Epithelial cell of esophagus (primary cell): ENCODE measurements around the gene KSR1.

ENCODE experiments used
- DNase-seq: peaks from one replicate; pipeline ENCODE4 v3.0.0; 2010; ENCODE audit warnings: low read depth
- H3K4me3 ChIP-seq: 2 replicates; pipeline ENCODE4 v1.5.1; 2011; ENCODE audit warnings: mild to moderate bottlenecking, low read length, control low read depth
- TF ChIP-seq, protein P1 (sequence below): IDR thresholded peaks from 2 replicates; pipeline ENCODE4 v1.5.1; 2011; ENCODE audit warnings: low read depth, mild to moderate bottlenecking, low read length, control low read depth, inconsistent platforms; ENCODE audit not compliant: insufficient read depth; ENCODE audit errors: missing control alignments

KSR1 gene

DNA sequence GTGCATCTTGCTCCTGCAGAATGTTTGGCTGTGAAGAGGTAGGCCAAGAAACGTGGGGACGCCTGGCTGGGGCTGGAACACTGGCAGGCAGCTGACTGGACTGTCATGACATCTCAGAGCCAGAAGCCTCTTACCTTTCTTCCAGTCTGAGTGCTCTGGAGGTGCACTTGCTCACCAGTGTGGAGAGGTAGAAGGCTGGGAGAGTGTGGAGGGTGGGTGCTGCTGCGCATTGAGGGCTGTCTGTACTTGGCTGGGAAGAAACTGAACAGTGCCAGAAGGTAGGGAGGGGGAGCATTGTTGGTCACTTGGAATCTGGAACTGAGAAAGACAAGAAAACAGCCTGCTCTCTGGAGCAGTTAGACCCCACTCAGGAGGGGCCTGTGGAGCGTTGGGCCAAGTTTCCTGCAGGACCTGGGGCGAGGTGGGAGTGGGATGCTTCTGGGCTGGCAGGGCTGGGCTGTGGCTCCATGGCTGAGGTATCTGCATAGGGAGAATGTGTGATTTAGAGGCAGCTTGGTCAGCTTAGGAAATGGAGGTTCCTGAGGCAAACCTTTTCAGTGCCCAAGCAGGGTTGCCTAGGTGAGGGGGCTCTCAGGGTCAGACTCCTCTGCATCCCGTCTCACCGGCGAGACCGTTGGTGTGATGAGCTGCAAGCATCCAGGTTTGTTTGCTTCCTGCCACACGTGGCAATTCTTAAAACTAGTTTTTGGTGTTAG, 55.1 kb downstream of the KSR1 start:
- TF ChIP-seq, protein P1, sequence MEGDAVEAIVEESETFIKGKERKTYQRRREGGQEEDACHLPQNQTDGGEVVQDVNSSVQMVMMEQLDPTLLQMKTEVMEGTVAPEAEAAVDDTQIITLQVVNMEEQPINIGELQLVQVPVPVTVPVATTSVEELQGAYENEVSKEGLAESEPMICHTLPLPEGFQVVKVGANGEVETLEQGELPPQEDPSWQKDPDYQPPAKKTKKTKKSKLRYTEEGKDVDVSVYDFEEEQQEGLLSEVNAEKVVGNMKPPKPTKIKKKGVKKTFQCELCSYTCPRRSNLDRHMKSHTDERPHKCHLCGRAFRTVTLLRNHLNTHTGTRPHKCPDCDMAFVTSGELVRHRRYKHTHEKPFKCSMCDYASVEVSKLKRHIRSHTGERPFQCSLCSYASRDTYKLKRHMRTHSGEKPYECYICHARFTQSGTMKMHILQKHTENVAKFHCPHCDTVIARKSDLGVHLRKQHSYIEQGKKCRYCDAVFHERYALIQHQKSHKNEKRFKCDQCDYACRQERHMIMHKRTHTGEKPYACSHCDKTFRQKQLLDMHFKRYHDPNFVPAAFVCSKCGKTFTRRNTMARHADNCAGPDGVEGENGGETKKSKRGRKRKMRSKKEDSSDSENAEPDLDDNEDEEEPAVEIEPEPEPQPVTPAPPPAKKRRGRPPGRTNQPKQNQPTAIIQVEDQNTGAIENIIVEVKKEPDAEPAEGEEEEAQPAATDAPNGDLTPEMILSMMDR: no peak
- H3K4me3 ChIP-seq: no peak overlapping the region
- DNase-seq: no peak

DNA sequence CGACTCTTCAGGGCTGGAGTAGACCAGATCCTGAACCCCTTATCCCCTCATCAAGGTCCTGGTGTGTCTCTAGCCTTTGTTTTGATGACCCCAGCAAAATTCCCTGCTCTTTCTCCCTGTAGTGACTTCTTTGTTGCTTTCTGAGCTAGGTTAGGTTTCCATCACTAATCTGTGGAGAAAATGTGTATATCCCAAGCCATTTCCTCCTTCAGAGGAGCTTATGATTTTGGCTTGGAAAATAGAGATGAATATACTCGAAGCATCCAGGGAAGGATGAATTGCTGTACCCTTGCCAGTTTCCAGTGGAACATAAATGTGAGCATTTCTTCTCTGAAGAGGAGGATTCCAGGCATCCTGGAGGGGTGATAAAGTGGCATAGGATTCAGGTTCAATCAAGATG, 55.8 kb downstream of the KSR1 start:
- H3K4me3 ChIP-seq: no peak overlapping the region
- TF ChIP-seq, protein P1: no peak
- DNase-seq: no peak

DNA sequence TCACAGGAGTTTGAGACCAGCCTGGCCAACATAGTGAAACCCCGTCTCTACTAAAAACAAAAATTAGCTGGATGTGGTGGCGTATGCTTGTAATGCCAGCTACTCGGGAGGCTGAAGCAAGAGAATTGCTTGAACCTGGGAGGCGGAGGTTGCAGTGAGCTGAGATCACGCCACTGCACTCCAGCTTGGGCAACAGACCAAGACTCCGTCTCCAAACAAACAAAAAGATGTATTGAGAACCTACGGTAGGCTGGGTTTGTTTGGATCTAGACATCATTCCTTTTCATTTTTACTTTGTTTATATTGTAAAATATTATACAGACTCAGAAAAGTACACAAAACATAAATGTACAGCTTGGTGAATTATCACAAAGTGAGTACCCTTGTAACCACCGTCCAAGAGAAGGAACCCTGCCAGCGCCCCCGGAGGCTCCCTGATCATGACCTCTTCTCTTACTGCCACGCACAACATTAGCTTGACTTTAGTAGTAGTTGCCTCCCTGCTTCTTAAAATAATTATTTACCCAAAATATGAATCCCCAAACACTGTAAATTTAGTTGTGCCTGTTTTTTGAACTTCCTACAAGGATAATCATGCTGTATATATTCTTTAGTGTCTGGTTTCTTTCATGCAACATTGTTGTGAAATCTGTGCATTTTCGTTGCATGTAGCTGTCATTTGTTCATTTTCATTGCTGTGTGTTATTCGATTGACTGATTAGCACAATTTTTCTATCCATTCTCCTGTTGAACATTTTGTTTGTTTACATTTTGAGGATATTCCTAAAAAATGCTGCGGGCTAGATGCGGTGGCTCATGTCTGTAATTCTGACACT, 56.5 kb downstream of the KSR1 start:
- no peak overlapping the region for H3K4me3 ChIP-seq
- TF ChIP-seq, protein P1: no peak
- DNase-seq: no peak

DNA sequence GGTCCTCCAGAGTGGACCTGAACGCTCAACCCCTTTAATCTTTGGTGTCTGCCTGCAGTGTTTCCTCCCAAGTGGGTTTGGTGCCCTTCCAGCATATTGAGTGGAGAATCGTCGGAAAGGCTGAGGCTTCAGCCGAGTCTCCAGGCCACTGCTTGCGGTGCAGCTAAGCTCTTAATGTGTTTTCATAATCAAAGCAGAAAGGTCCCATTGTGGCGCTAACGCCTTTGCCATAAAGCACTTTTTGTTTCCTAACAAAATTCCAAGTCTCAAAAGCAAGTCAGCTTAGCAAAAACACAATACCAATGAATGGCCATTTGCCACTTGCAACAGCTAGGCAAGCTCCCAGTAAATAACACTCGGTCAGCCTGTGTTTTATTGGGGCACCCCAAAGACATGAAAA, 57.6 kb downstream of the KSR1 start:
- TF ChIP-seq, protein P1: no peak
- no peak for DNase-seq
- no peak overlapping the region for H3K4me3 ChIP-seq

DNA sequence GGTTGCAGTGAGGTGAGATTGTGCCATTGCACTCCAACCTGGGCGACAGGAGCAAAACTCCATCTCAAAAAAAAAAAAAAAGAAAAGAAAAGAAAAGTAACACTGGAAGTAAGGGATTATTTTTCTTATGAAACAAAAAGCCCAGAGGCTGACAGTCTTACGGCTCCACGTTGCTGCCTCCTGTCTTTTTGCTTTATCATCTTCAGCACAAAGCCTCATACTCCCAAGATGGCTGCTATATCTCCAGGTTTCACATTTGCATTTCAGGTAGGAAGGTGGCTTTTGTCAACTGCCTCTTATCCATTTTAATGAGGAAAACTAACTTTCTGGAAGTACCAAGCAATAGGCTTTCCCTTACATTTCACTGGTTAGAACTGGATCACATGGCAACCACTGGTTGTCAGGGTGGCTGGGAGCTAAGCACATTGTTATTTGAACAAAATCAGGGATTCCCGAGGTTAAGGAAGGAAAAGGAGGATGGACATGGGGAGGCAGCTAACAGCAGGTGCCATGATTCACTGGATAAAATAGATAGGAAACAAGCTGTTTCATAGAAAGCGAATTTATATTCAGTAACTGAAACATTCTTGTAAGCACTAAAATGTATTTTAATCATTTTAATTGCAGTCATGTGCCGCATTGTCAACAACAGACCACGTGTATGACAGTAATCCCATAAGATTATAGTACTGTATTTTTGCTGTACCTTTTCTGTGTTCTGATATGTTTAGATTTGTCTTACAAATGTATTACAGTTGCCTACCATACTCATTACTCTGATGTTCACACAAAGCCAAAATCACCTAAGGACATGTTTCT, 58.6 kb downstream of the KSR1 start:
- no peak overlapping the region for H3K4me3 ChIP-seq
- no peak for DNase-seq
- TF ChIP-seq, protein P1: no peak

DNA sequence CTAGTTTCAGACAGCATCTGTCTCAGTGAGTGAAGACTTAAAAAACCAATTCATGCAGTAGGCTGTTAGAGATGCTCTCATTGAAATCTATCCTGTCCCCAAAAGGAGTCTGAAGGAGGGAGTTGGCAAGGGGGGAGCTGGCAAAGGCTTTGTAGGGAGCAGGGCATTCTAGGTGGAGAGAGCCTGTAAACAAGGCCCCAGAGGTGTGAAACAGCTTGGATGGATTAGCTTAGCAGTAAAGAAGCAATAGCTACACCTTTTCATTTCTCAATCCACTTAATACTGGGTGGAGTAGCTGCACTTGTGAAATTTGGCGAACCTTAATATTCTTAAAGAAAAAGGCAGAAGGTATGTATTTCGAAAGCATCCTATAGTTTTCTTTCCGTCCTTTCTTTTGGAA, 61.8 kb downstream of the KSR1 start:
- DNase-seq: no peak
- TF ChIP-seq, protein P1: no peak
- H3K4me3 ChIP-seq: no peak overlapping the region
